HG03575 (cell line): Measurements from ENCODE around the gene ZSCAN25.
"Not testable (repeated sequence)": the region's sequence is repeated elsewhere in the genome, so short reads cannot be mapped to it uniquely, and the experiment has no call there.

Experiments used
- ATAC-seq: cut with Tn5 transposase; IDR thresholded peaks from one replicate; pipeline ENCODE4 v1.9.1; 2021; ENCODE audit not compliant: unreplicated experiment, insufficient number of reproducible peaks, low FRiP score; ENCODE audit errors: extremely low read depth

The ZSCAN25 gene

GRCh38 chr7:99616359-99617191, at the start of gene ZSCAN25:
TSS of gene ZSCAN25 (plus strand) at chr7:99616946. CDS start at chr7:99619607, 2,661 bp downstream.
- no peak for ATAC-seq

- ATAC-seq, result not testable (repeated sequence)
Measured at GRCh38 chr7:99568770-99569169, 48.0 kb upstream of the ZSCAN25 start.

GRCh38 chr7:99571768-99572167, 45.0 kb upstream of the ZSCAN25 start:
- no peak for ATAC-seq

- ATAC-seq, result no peak
Measured at GRCh38 chr7:99573257-99573656, 43.5 kb upstream of the ZSCAN25 start.

GRCh38 chr7:99576251-99576650, 40.5 kb upstream of the ZSCAN25 start:
- ATAC-seq, result no peak

- ATAC-seq, result no peak
Measured at GRCh38 chr7:99579281-99579955, 37.3 kb upstream of the ZSCAN25 start.

GRCh38 chr7:99579956-99580777, 36.6 kb upstream of the ZSCAN25 start:
- no peak for ATAC-seq

- not testable (repeated sequence) for ATAC-seq
Measured at GRCh38 chr7:99580778-99581332, 35.9 kb upstream of the ZSCAN25 start.

GRCh38 chr7:99588868-99589267, 27.9 kb upstream of the ZSCAN25 start:
- ATAC-seq, result no peak

GRCh38 chr7:99594948-99595745, 21.6 kb upstream of the ZSCAN25 start:
- ATAC-seq, result no peak

GRCh38 chr7:99596408-99596955, 20.3 kb upstream of the ZSCAN25 start:
- ATAC-seq, result no peak

- no peak for ATAC-seq
Measured at GRCh38 chr7:99597762-99598501, 18.8 kb upstream of the ZSCAN25 start, which contains the start of gene TMEM225B. TSS of gene TMEM225B (plus strand) at chr7:99598267. CDS start at chr7:99604389, 6,122 bp downstream.

GRCh38 chr7:99599836-99600235, 16.9 kb upstream of the ZSCAN25 start:
- no peak for ATAC-seq

GRCh38 chr7:99601656-99602310, 15.0 kb upstream of the ZSCAN25 start:
- no peak for ATAC-seq

- ATAC-seq, result no peak
Measured at GRCh38 chr7:99605527-99605926, 11.2 kb upstream of the ZSCAN25 start.

GRCh38 chr7:99606531-99606930, 10.2 kb upstream of the ZSCAN25 start:
- no peak for ATAC-seq

- no peak for ATAC-seq
Measured at GRCh38 chr7:99607548-99607947, 9.2 kb upstream of the ZSCAN25 start.
